HepG2 (cell line): ENCODE data around the gene LENEP. TPM values are rescaled to one million over a fixed set of nuclear protein-coding genes. Genes with fewer than 3 reads are reported as not detected.

ENCODE experiments used
- ARID3A ChIP-seq: IDR thresholded peaks from 2 replicates; pipeline ENCODE4 v1.6.1; 2012; ENCODE audit warnings: low read depth, low read length, improper control_type of control experiment
- CAMTA2 ChIP-seq: sonication (generic); formaldehyde crosslinking; IDR thresholded peaks from 2 replicates; pipeline ENCODE4 v1.4.0; 2020; ENCODE audit warnings: mild to moderate bottlenecking, missing genetic modification reagents, borderline replicate concordance
- CBFB ChIP-seq: sonication (generic); formaldehyde crosslinking; IDR thresholded peaks from 2 replicates; pipeline ENCODE4 v1.4.0; 2020; ENCODE audit warnings: missing genetic modification reagents
- CENPX ChIP-seq: sonication (generic); formaldehyde crosslinking; IDR thresholded peaks from 2 replicates; pipeline ENCODE4 v1.9.0; 2021; ENCODE audit warnings: mild to moderate bottlenecking, missing genetic modification reagents, moderate library complexity
- EEA1 ChIP-seq: sonication (generic); formaldehyde crosslinking; IDR thresholded peaks from 2 replicates; pipeline ENCODE4 v1.5.1; 2020; ENCODE audit warnings: mild to moderate bottlenecking, missing genetic modification reagents, borderline replicate concordance
- EHMT2 ChIP-seq: fragments of 200-600 bp; sonication (generic); IDR thresholded peaks from 2 replicates; pipeline ENCODE4 v1.7.0; 2017; ENCODE audit warnings: antibody characterized with exemption, low read depth, low read length, borderline replicate concordance
- KLF11 ChIP-seq: IDR thresholded peaks from 2 replicates; pipeline ENCODE4 v1.6.1; 2016; ENCODE audit warnings: missing compliant biosample characterization
- MED1 ChIP-seq: sonication (generic); formaldehyde crosslinking; IDR thresholded peaks from 2 replicates; pipeline ENCODE4 v1.4.0; 2020; ENCODE audit warnings: missing genetic modification reagents
- MLX ChIP-seq: IDR thresholded peaks from 2 replicates; pipeline ENCODE4 v1.6.1; 2016
- MTA1 ChIP-seq: sonication (generic); formaldehyde crosslinking; IDR thresholded peaks from 2 replicates; pipeline ENCODE4 v1.4.0; 2020; ENCODE audit warnings: missing genetic modification reagents, mild to moderate bottlenecking, borderline replicate concordance
- NFRKB ChIP-seq: fragments of 450-650 bp; IDR thresholded peaks from 2 replicates; pipeline ENCODE4 v1.6.1; 2017
- NR1H2 ChIP-seq: sonication (generic); formaldehyde crosslinking; IDR thresholded peaks from 2 replicates; pipeline ENCODE4 v1.8.1; 2022; ENCODE audit warnings: low read depth, missing genetic modification reagents, borderline replicate concordance
- PHF8 ChIP-seq: sonication (generic); formaldehyde crosslinking; IDR thresholded peaks from 2 replicates; pipeline ENCODE4 v1.5.0; 2020; ENCODE audit warnings: missing genetic modification reagents
- REL ChIP-seq: sonication (generic); formaldehyde crosslinking; conservative IDR thresholded peaks from 2 replicates; pipeline ENCODE4 v1.8.0; 2022; ENCODE audit warnings: mild to moderate bottlenecking, missing genetic modification reagents, moderate library complexity
- SNAI1 ChIP-seq: sonication (generic); formaldehyde crosslinking; IDR thresholded peaks from 2 replicates; pipeline ENCODE4 v1.5.0; 2020; ENCODE audit warnings: mild to moderate bottlenecking, missing genetic modification reagents, borderline replicate concordance
- TFDP1 ChIP-seq: IDR thresholded peaks from 2 replicates; pipeline ENCODE4 v1.6.1; 2016; ENCODE audit warnings: missing compliant biosample characterization, missing genetic modification reagents, borderline replicate concordance
- YEATS2 ChIP-seq: sonication (generic); formaldehyde crosslinking; IDR thresholded peaks from 2 replicates; pipeline ENCODE4 v1.4.0; 2020; ENCODE audit warnings: missing genetic modification reagents, borderline replicate concordance
- ZBTB39 ChIP-seq: sonication (generic); formaldehyde crosslinking; IDR thresholded peaks from 2 replicates; pipeline ENCODE4 v1.5.0; 2020; ENCODE audit warnings: missing genetic modification reagents
- ZGPAT ChIP-seq: IDR thresholded peaks from 2 replicates; pipeline ENCODE4 v1.6.1; 2016; ENCODE audit warnings: mild to moderate bottlenecking
- ZKSCAN5 ChIP-seq: sonication (generic); formaldehyde crosslinking; IDR thresholded peaks from 2 replicates; pipeline ENCODE4 v1.5.1; 2020; ENCODE audit warnings: mild to moderate bottlenecking, missing genetic modification reagents
- ZNF101 ChIP-seq: sonication (generic); formaldehyde crosslinking; IDR thresholded peaks from 2 replicates; pipeline ENCODE4 v1.4.0; 2020; ENCODE audit warnings: mild to moderate bottlenecking, low read depth, missing genetic modification reagents, borderline replicate concordance
- ZNF564 ChIP-seq: sonication (generic); formaldehyde crosslinking; IDR thresholded peaks from 2 replicates; pipeline ENCODE4 v1.8.1; 2023; ENCODE audit warnings: mild to moderate bottlenecking, missing genetic modification reagents
- ZNF569 ChIP-seq: sonication (generic); formaldehyde crosslinking; IDR thresholded peaks from 2 replicates; pipeline ENCODE4 v1.5.0; 2020; ENCODE audit warnings: mild to moderate bottlenecking, missing genetic modification reagents, moderate library complexity, borderline replicate concordance
- ZNF7 ChIP-seq: IDR thresholded peaks from 2 replicates; pipeline ENCODE4 v1.6.1; 2016; ENCODE audit warnings: missing biosample characterization, missing genetic modification reagents
- ZNF777 ChIP-seq: sonication (generic); formaldehyde crosslinking; IDR thresholded peaks from 2 replicates; pipeline ENCODE4 v1.4.0; 2020; ENCODE audit warnings: missing genetic modification reagents
- ZNF780A ChIP-seq: sonication (generic); formaldehyde crosslinking; IDR thresholded peaks from 2 replicates; pipeline ENCODE4 v1.8.0; 2022; ENCODE audit warnings: mild to moderate bottlenecking, missing genetic modification reagents, moderate library complexity
- polyA plus RNA-seq, 8 experiments: library from polyadenylated mRNA; depleted of rRNA in 3 of 8; stranded (reverse) in 7 of 8; unstranded in 1 of 8; fragments of >200 nt; fragmentation: Illumina TruSeq in 4 of 8; extraction: Trizol in 4 of 8; gene quantifications; 2 replicates each; pipeline versions ENCODE4 v1.2.1 to v1.2.3, GENCODE V29; 2011 to 2016; ENCODE audit warnings: low read depth in 4 of 8, missing spikeins in 1 of 8, mixed read lengths in 1 of 8; ENCODE audit not compliant: insufficient read depth in 1 of 8
- total RNA-seq, 5 experiments: library from RNA; depleted of rRNA; stranded (reverse); fragments of >200 nt; fragmentation: Illumina TruSeq; extraction: Trizol; gene quantifications; 2 replicates each; pipeline ENCODE4 v1.2.3, GENCODE V29; 2016; ENCODE audit warnings: low read depth in 1 of 5

LENEP gene
- total and polyA plus RNA-seq, 2 of the 13 experiments (the other 11 are each of a cell fraction or from before 2014, with no cell fraction given): 0.29 TPM; not detected in 1

GRCh38 chr1:155007251-155007828 is 14.0 kb downstream of the LENEP start (continued):
- TF ChIP-seq MLX (CRISPR knock-in tag) (no peak), YEATS2 (CRISPR knock-in tag) (no peak), CAMTA2 (CRISPR knock-in tag) (no peak), MED1 (CRISPR knock-in tag) (no peak), ZNF7 (CRISPR knock-in tag) (no peak), TFDP1 (CRISPR knock-in tag) (no peak), ZNF777 (CRISPR knock-in tag) (no peak), PHF8 (CRISPR knock-in tag) (no peak), EEA1 (CRISPR knock-in tag) (no peak), ZKSCAN5 (CRISPR knock-in tag) (no peak), ZNF780A (CRISPR knock-in tag) (no peak), ZNF101 (no peak), CENPX (CRISPR knock-in tag) (no peak), ZGPAT (CRISPR knock-in tag) (no peak), CBFB (CRISPR knock-in tag) (no peak), NFRKB (no peak), EHMT2 (no peak), ZNF569 (CRISPR knock-in tag) (no peak), KLF11 (CRISPR knock-in tag) (no peak), MTA1 (peak; percentile 15; the same call in 1 of the 2 replicates), NR1H2 (no peak), ZNF564 (no peak), SNAI1 (no peak), ARID3A (no peak), ZBTB39 (CRISPR knock-in tag) (no peak), REL (CRISPR knock-in tag) (no peak)
